GM18499 (cell line): ENCODE results near the gene C1RL.
"Not testable (repeated sequence)": the region's sequence is repeated elsewhere in the genome, so short reads cannot be mapped to it uniquely, and the experiment has no call there.

Experiments
- ATAC-seq: cut with Tn5 transposase; IDR thresholded peaks from one replicate; pipeline ENCODE4 v1.9.1; 2021; ENCODE audit warnings: moderate number of reproducible peaks; ENCODE audit not compliant: insufficient read depth, unreplicated experiment

C1RL gene

GRCh38 chr12:7117670-7118069 is 8.7 kb upstream of the C1RL start:
- ATAC-seq, result no peak

- no peak for ATAC-seq
Measured at GRCh38 chr12:7116916-7117315, 7.9 kb upstream of the C1RL start.

GRCh38 chr12:7116196-7116595 is 7.2 kb upstream of the C1RL start:
- ATAC-seq, result no peak

GRCh38 chr12:7114851-7115250 is 5.8 kb upstream of the C1RL start:
- no peak for ATAC-seq

- no peak for ATAC-seq
Measured at GRCh38 chr12:7114008-7114407, 5.0 kb upstream of the C1RL start.

- ATAC-seq, result no peak
Measured at GRCh38 chr12:7113389-7113871, 4.4 kb upstream of the C1RL start.

- no peak for ATAC-seq
Measured at GRCh38 chr12:7112041-7112440, 3.0 kb upstream of the C1RL start.

GRCh38 chr12:7110661-7111060 is 1.6 kb upstream of the C1RL start:
- no peak for ATAC-seq

GRCh38 chr12:7109572-7109920 is 532 bp upstream of the C1RL start:
- ATAC-seq, result no peak

- peak; percentile 48 for ATAC-seq
Measured at GRCh38 chr12:7108003-7108795, 815 bp downstream of the C1RL start.

GRCh38 chr12:7107636-7108002 is 1.4 kb downstream of the C1RL start:
- ATAC-seq, result no peak

- not testable (repeated sequence) for ATAC-seq
Measured at GRCh38 chr12:7107181-7107580, 1.8 kb downstream of the C1RL start.

GRCh38 chr12:7106082-7106481 is 2.9 kb downstream of the C1RL start:
- ATAC-seq, result no peak

GRCh38 chr12:7103837-7104584 is 5.0 kb downstream of the C1RL start:
- no peak for ATAC-seq

GRCh38 chr12:7102582-7102981 is 6.4 kb downstream of the C1RL start:
- no peak for ATAC-seq

- ATAC-seq, result no peak
Measured at GRCh38 chr12:7101694-7102131, 7.3 kb downstream of the C1RL start.

GRCh38 chr12:7101047-7101693 is 7.8 kb downstream of the C1RL start:
- no peak for ATAC-seq

- no peak for ATAC-seq
Measured at GRCh38 chr12:7100239-7100638, 8.8 kb downstream of the C1RL start.

GRCh38 chr12:7099290-7099996 is 9.6 kb downstream of the C1RL start:
- no peak for ATAC-seq

- ATAC-seq, result no peak
Measured at GRCh38 chr12:7096979-7097378, 12.0 kb downstream of the C1RL start.
